MM.1S (cell line): ENCODE results near the gene MAP3K8.

ENCODE experiments used
- DNase-seq: peaks from one replicate; pipeline ENCODE4 v3.0.0-alpha.2; 2015
- H2AFZ ChIP-seq: fragments of 300-600 bp; sonication (generic); 2 replicates; pipeline ENCODE4 v1.6.0; 2016; ENCODE audit warnings: antibody characterized with exemption, low read length
- H3F3A ChIP-seq: fragments of 300-600 bp; sonication (generic); 2 replicates; pipeline ENCODE4 v1.6.1; 2016; ENCODE audit warnings: mild to moderate bottlenecking, antibody characterized with exemption, low read length, moderate library complexity, mixed read lengths; ENCODE audit not compliant: insufficient read depth
- H3K27ac ChIP-seq: fragments of 300-600 bp; sonication (generic); 2 replicates; pipeline ENCODE4 v1.5.1; 2016; ENCODE audit warnings: mild to moderate bottlenecking, low read length
- H3K27me3 ChIP-seq: fragments of 300-600 bp; sonication (generic); replicated peaks from 2 replicates; pipeline ENCODE4 v1.6.0; 2016; ENCODE audit warnings: low read length; ENCODE audit not compliant: insufficient read depth
- H3K36me3 ChIP-seq: fragments of 300-600 bp; sonication (generic); replicated peaks from 2 replicates; pipeline ENCODE4 v1.6.1; 2016; ENCODE audit warnings: mild to moderate bottlenecking, low read length, mixed read lengths; ENCODE audit not compliant: insufficient read depth
- H3K4me1 ChIP-seq: fragments of 300-600 bp; sonication (generic); 2 replicates; pipeline ENCODE4 v1.6.1; 2016; ENCODE audit warnings: low read length, mixed read lengths
- H3K4me2 ChIP-seq: fragments of 300-600 bp; sonication (generic); 2 replicates; pipeline ENCODE4 v1.6.0; 2016; ENCODE audit warnings: low read depth, low read length
- H3K4me3 ChIP-seq: fragments of 300-600 bp; sonication (generic); 2 replicates; pipeline ENCODE4 v1.5.1; 2016; ENCODE audit warnings: low read length, mixed read lengths
- H3K79me2 ChIP-seq: fragments of 300-600 bp; sonication (generic); 2 replicates; pipeline ENCODE4 v1.6.1; 2016; ENCODE audit warnings: mixed run types, low read length, mixed read lengths
- H3K9ac ChIP-seq: fragments of 300-600 bp; sonication (generic); 2 replicates; pipeline ENCODE4 v1.6.1; 2016; ENCODE audit warnings: low read length, mixed read lengths
- H3K9me2 ChIP-seq: fragments of 300-600 bp; sonication (generic); replicated peaks from 2 replicates; pipeline ENCODE4 v1.6.1; 2016; ENCODE audit warnings: mild to moderate bottlenecking, low read length, mixed read lengths; ENCODE audit not compliant: insufficient read depth
- H3K9me3 ChIP-seq: fragments of 300-600 bp; sonication (generic); replicated peaks from 2 replicates; pipeline ENCODE4 v1.6.1; 2016; ENCODE audit warnings: mild to moderate bottlenecking, low read length, mixed read lengths; ENCODE audit not compliant: insufficient read depth
- H4K20me1 ChIP-seq: fragments of 300-600 bp; sonication (generic); 2 replicates; pipeline ENCODE4 v1.6.1; 2016; ENCODE audit warnings: mild to moderate bottlenecking, low read length, moderate library complexity, mixed read lengths; ENCODE audit not compliant: insufficient read depth
- EZH2 ChIP-seq: fragments of 300-600 bp; sonication (generic); optimal IDR thresholded peaks from 2 replicates; pipeline ENCODE3; 2017; ENCODE audit warnings: low read depth, mild to moderate bottlenecking, antibody characterized with exemption, low read length, mixed read lengths
- EZH2phosphoT487 ChIP-seq: fragments of 300-600 bp; sonication (generic); IDR thresholded peaks from 2 replicates; pipeline ENCODE4 v1.6.1; 2018; ENCODE audit warnings: antibody characterized with exemption, low read length
- TF ChIP-seq, protein P1 (sequence below): fragments of 300-600 bp; sonication (generic); IDR thresholded peaks from 2 replicates; pipeline ENCODE4 v1.5.1; 2016; ENCODE audit warnings: antibody characterized with exemption, low read length, mixed read lengths

The MAP3K8 gene

GRCh38 chr10:30438021-30438850, 4.3 kb downstream of the MAP3K8 start:
- H3K79me2 ChIP-seq = peaks cover 51% of the 10 kb centered on the region
- H3K4me3 ChIP-seq = peak overlapping the region; percentile 61
- H3K4me1 ChIP-seq = peaks cover 20% of the 10 kb centered on the region
- no peaks in the 10 kb centered on the region for H3K36me3 ChIP-seq
- peaks cover 46% of the 10 kb centered on the region for H3F3A ChIP-seq
- H2AFZ ChIP-seq = no peak overlapping the region
- no peaks in the 10 kb centered on the region for H3K27me3 ChIP-seq
- peak overlapping the region; percentile 88 for H3K4me2 ChIP-seq
- TF ChIP-seq EZH2 = no peak
- TF ChIP-seq, protein P1, sequence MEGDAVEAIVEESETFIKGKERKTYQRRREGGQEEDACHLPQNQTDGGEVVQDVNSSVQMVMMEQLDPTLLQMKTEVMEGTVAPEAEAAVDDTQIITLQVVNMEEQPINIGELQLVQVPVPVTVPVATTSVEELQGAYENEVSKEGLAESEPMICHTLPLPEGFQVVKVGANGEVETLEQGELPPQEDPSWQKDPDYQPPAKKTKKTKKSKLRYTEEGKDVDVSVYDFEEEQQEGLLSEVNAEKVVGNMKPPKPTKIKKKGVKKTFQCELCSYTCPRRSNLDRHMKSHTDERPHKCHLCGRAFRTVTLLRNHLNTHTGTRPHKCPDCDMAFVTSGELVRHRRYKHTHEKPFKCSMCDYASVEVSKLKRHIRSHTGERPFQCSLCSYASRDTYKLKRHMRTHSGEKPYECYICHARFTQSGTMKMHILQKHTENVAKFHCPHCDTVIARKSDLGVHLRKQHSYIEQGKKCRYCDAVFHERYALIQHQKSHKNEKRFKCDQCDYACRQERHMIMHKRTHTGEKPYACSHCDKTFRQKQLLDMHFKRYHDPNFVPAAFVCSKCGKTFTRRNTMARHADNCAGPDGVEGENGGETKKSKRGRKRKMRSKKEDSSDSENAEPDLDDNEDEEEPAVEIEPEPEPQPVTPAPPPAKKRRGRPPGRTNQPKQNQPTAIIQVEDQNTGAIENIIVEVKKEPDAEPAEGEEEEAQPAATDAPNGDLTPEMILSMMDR = no peak
- TF ChIP-seq EZH2phosphoT487 = no peak
- peak; percentile 31 for DNase-seq
- no peaks in the 10 kb centered on the region for H3K9me3 ChIP-seq
- H3K27ac ChIP-seq = peak overlapping the region; percentile 89
- H3K9me2 ChIP-seq = no peaks in the 10 kb centered on the region
- peak overlapping the region; percentile 68 for H3K9ac ChIP-seq
- H4K20me1 ChIP-seq = no peaks in the 10 kb centered on the region

GRCh38 chr10:30439931-30440330, 5.9 kb downstream of the MAP3K8 start:
- no peaks in the 10 kb centered on the region for H3K36me3 ChIP-seq
- H3K27me3 ChIP-seq = no peaks in the 10 kb centered on the region
- H4K20me1 ChIP-seq = no peaks in the 10 kb centered on the region
- H3F3A ChIP-seq = peaks cover 34% of the 10 kb centered on the region
- peaks cover 47% of the 10 kb centered on the region for H3K79me2 ChIP-seq
- H3K4me3 ChIP-seq = no peak overlapping the region
- no peaks in the 10 kb centered on the region for H3K9me2 ChIP-seq
- DNase-seq = no peak
- no peak overlapping the region for H3K27ac ChIP-seq
- H3K4me1 ChIP-seq = peaks cover 20% of the 10 kb centered on the region
- H3K9ac ChIP-seq = no peak overlapping the region
- no peak overlapping the region for H3K4me2 ChIP-seq
- TF ChIP-seq EZH2phosphoT487 (no peak), EZH2 (no peak)
- TF ChIP-seq, protein P1 = no peak
- H2AFZ ChIP-seq = no peak overlapping the region
- no peaks in the 10 kb centered on the region for H3K9me3 ChIP-seq

- peaks cover 35% of the 10 kb centered on the region for H3K79me2 ChIP-seq
- H3K9me3 ChIP-seq = no peaks in the 10 kb centered on the region
- H4K20me1 ChIP-seq = no peaks in the 10 kb centered on the region
- peaks cover 16% of the 10 kb centered on the region for H3F3A ChIP-seq
- H3K9me2 ChIP-seq = no peaks in the 10 kb centered on the region
- no peak overlapping the region for H2AFZ ChIP-seq
- no peak overlapping the region for H3K27ac ChIP-seq
- no peaks in the 10 kb centered on the region for H3K36me3 ChIP-seq
- peaks cover 23% of the 10 kb centered on the region for H3K4me1 ChIP-seq
- TF ChIP-seq, protein P1 = no peak
- TF ChIP-seq EZH2 = no peak
- no peak overlapping the region for H3K4me2 ChIP-seq
- DNase-seq = no peak
- no peak overlapping the region for H3K9ac ChIP-seq
- H3K27me3 ChIP-seq = no peaks in the 10 kb centered on the region
- H3K4me3 ChIP-seq = no peak overlapping the region
Measured at GRCh38 chr10:30442019-30442606, 8.1 kb downstream of the MAP3K8 start.
